Transverse colon (tissue), 4 donors: Measurements from ENCODE around the gene TRIM14. TPM values are rescaled to one million over a fixed set of nuclear protein-coding genes. Genes with fewer than 3 reads are reported as not detected.
A peak's percentile ranks its signal among the peaks of the same experiment; 100 is the strongest.
"Not testable (repeated sequence)": the region's sequence is repeated elsewhere in the genome, so short reads cannot be mapped to it uniquely, and the experiment has no call there.

Experiments
- DNase-seq: peaks from one replicate; pipeline ENCODE4 v3.0.0-alpha.2; 2019
- H3K27ac ChIP-seq, 4 donors: fragments of 200-600 bp; sonication (generic); 2 replicates each; pipeline ENCODE4 v1.5.1; 2016 to 2018; ENCODE audit warnings: inconsistent platforms in 4 of 4
- H3K27me3 ChIP-seq: fragments of 200-600 bp; sonication (generic); 2 replicates; pipeline ENCODE4 v1.5.1; 2017; ENCODE audit warnings: inconsistent platforms
- H3K36me3 ChIP-seq, 4 donors: fragments of 200-600 bp; sonication (generic); 2 replicates each; pipeline ENCODE4 v1.5.1; 2017 to 2019; ENCODE audit warnings: inconsistent platforms in 4 of 4
- H3K4me1 ChIP-seq, 4 donors: fragments of 200-600 bp; sonication (generic); 2 replicates each; pipeline ENCODE4 v1.5.1; 2017 to 2020; ENCODE audit warnings: inconsistent platforms in 4 of 4
- H3K4me3 ChIP-seq, 4 donors: fragments of 200-600 bp; sonication (generic); 1 replicate in 1 of 4; 2 replicates in 3 of 4; pipeline versions ENCODE4 v1.5.1 to v1.6.1; 2017 to 2019; ENCODE audit warnings: inconsistent platforms in 4 of 4
- H3K9me3 ChIP-seq, 2 donors: fragments of 200-600 bp; sonication (generic); 2 replicates each; pipeline ENCODE4 v1.5.1; 2017 to 2019; ENCODE audit warnings: inconsistent platforms in 2 of 2
- CTCF ChIP-seq, 5 experiments: fragments of 200-600 bp in 3 of 5; fragments of 450-650 bp in 2 of 5; sonication (generic) in 3 of 5; IDR thresholded peaks; 1 replicate in 2 of 5; 2 replicates in 3 of 5; pipeline ENCODE4 v1.5.1; 2016 to 2017; ENCODE audit warnings: antibody characterized with exemption in 5 of 5, inconsistent platforms in 3 of 5, mild to moderate bottlenecking in 2 of 5, moderate library complexity in 1 of 5
- EP300 ChIP-seq: sonication (generic); formaldehyde crosslinking; IDR thresholded peaks from one replicate; pipeline ENCODE4 v1.6.1; 2017; ENCODE audit warnings: antibody characterized with exemption, low read depth
- POLR2A ChIP-seq: fragments of 450-650 bp; IDR thresholded peaks from one replicate; pipeline ENCODE4 v1.6.1; 2016; ENCODE audit warnings: antibody characterized with exemption, mild to moderate bottlenecking, moderate library complexity
- POLR2AphosphoS5 ChIP-seq, 3 donors: sonication (generic); formaldehyde crosslinking; IDR thresholded peaks; one replicate each; pipeline ENCODE4 v1.6.1; 2016; ENCODE audit warnings: antibody characterized with exemption in 3 of 3
- WGBS, 2 donors: methylation state at CpG; one replicate each; pipeline ENCODE4 v1.1.5; 2018; ENCODE audit warnings: low coverage in 1 of 2; 5-methylcytosine and 5-hydroxymethylcytosine counted together
- in situ Hi-C, 4 donors: fragments of 200-750 bp; cut with MboI; loops; one replicate each; pipeline versions ENCODE4 v1.15.0 to v1.15.1; 2017; ENCODE audit warnings: low sequenced_read_pairs in 3 of 4, low pct_ligation_motif_present in 1 of 4, low pct_unique_long_range_greater_than_20kb in 1 of 4
- intact Hi-C: fragments of 100-400 bp; cut with DNase I; formaldehyde crosslinking; loops from one replicate; pipeline ENCODE4 v1.15.1; 2023; ENCODE audit warnings: low total_unique reads
- total RNA-seq, 4 donors: library from RNA; depleted of rRNA; stranded (reverse); fragments of >200 nt; gene quantifications; one replicate each; pipeline ENCODE4 v1.1.0, GENCODE V29; 2016

TRIM14 gene
- total RNA-seq, 4 donors from 2014 or later, result 28.7 to 58.7 (median 53.8) TPM

GRCh38 chr9:98080326-98080725, 38.7 kb downstream of the TRIM14 start:
- H3K36me3 ChIP-seq, result peaks cover 0 to 30% (median 8%) of the 10 kb centered on the region in 4 donors
- H3K27ac ChIP-seq, result peak overlapping the region; percentile 40 to 62 (median 61)
- WGBS, 2 donors, result 91 to 100% methylated on average over 1 of the region's 1 CpG
- H3K4me1 ChIP-seq, result peaks cover 10 to 60% (median 21%) of the 10 kb centered on the region in 4 donors
- TF ChIP-seq EP300, result no peak
- no peak for TF ChIP-seq CTCF (IDR thresholded peaks at IDR 0.05)
- no peak for TF ChIP-seq POLR2A
- TF ChIP-seq POLR2AphosphoS5 (IDR thresholded peaks at IDR 0.05), result no peak
- intact Hi-C loops (no loop called here), in situ Hi-C loops (loop anchor here in 2 of 4 donors (25.0 kb wide), 2 partner anchors 93 to 182 kb away; partner anchors contain the start of genes ANP32B (in 1 of the 2) and TBC1D2 (in 1 of the 2))
- H3K27me3 ChIP-seq, result no peaks in the 10 kb centered on the region
- H3K4me3 ChIP-seq, result no peak overlapping the region
- H3K9me3 ChIP-seq, result no peaks in the 10 kb centered on the region
- no peak for DNase-seq

- no peak for DNase-seq
- in situ Hi-C loops (loop anchor here (10.0 to 25.0 kb wide), 5 partner anchors 92 to 186 kb away; partner anchors contain the start of genes TBC1D2 (in 2 of the 4) and ANP32B (in 1 of the 4)), intact Hi-C loops (no loop called here)
- no peaks in the 10 kb centered on the region for H3K9me3 ChIP-seq
- WGBS, 2 donors, result 75 to 83% methylated on average over 5 of the region's 5 CpGs
- no peak overlapping the region for H3K4me3 ChIP-seq
- H3K27me3 ChIP-seq, result no peaks in the 10 kb centered on the region
- peaks cover 23 to 69% (median 34%) of the 10 kb centered on the region in 4 donors for H3K4me1 ChIP-seq
- H3K27ac ChIP-seq, result no peak overlapping the region
- no peak for TF ChIP-seq POLR2AphosphoS5 (IDR thresholded peaks at IDR 0.05)
- TF ChIP-seq POLR2A, result no peak
- no peak for TF ChIP-seq EP300
- no peak for TF ChIP-seq CTCF (IDR thresholded peaks at IDR 0.05)
- H3K36me3 ChIP-seq, result peaks cover 0 to 30% (median 8%) of the 10 kb centered on the region in 4 donors
Measured at GRCh38 chr9:98078895-98079294, 40.1 kb downstream of the TRIM14 start.

- H3K4me1 ChIP-seq, result peaks cover 22 to 62% (median 41%) of the 10 kb centered on the region in 4 donors
- DNase-seq, H3K4me3 ChIP-seq, intact Hi-C loops, H3K9me3 ChIP-seq, H3K27me3 ChIP-seq: not testable (repeated sequence)
- H3K27ac ChIP-seq, result peak overlapping the region in 3 of 4 donors; percentile 87 to 94 (median 89)
- WGBS, 2 donors, result 79 to 100% methylated on average over 2 to 8 of the region's 8 CpGs
- peaks cover 0 to 26% (median 4%) of the 10 kb centered on the region in 4 donors for H3K36me3 ChIP-seq
- in situ Hi-C loops, result loop anchor here (10.0 to 25.0 kb wide), 5 partner anchors 89 to 188 kb away; partner anchors contain the start of genes TBC1D2 (in 2 of the 4) and ANP32B (in 1 of the 4)
Measured at GRCh38 chr9:98076514-98076890, 42.5 kb downstream of the TRIM14 start.

- DNase-seq, result no peak
- no peak overlapping the region for H3K4me3 ChIP-seq
- intact Hi-C loops (no loop called here), in situ Hi-C loops (loop anchor here (10.0 to 25.0 kb wide), 5 partner anchors 88 to 189 kb away; partner anchors contain the start of genes TBC1D2 (in 2 of the 4) and ANP32B (in 1 of the 4))
- TF ChIP-seq EP300, result no peak
- TF ChIP-seq CTCF (IDR thresholded peaks at IDR 0.05), result no peak
- TF ChIP-seq POLR2A, result no peak
- no peak for TF ChIP-seq POLR2AphosphoS5 (IDR thresholded peaks at IDR 0.05)
- H3K27ac ChIP-seq, result peak overlapping the region; percentile 87 to 94 (median 88)
- H3K9me3 ChIP-seq, result no peaks in the 10 kb centered on the region
- 35 to 36% methylated on average over 6 of the region's 6 CpGs for WGBS, 2 donors
- peaks cover 17 to 62% (median 35%) of the 10 kb centered on the region in 4 donors for H3K4me1 ChIP-seq
- no peaks in the 10 kb centered on the region for H3K27me3 ChIP-seq
- peaks cover 0 to 19% (median 0%) of the 10 kb centered on the region in 4 donors for H3K36me3 ChIP-seq
Measured at GRCh38 chr9:98075332-98075805, 43.7 kb downstream of the TRIM14 start.
